ENCODE measurements around the gene MAST4. TPM values are rescaled to one million over a fixed set of nuclear protein-coding genes. Genes with fewer than 3 reads are reported as not detected.
A peak's percentile ranks its signal among the peaks of the same experiment; 100 is the strongest.

The MAST4 gene
- total and polyA plus RNA-seq, 5 donors, result 18.9 to 71.5 (median 52.4) TPM

GRCh38 chr5:67133217-67133616 is 537.0 kb downstream of the MAST4 start:
- H3K4me3 ChIP-seq (ENCODE audit: low read length), result no peak overlapping the region
- WGBS, result 48% methylated on average over 2 of the region's 2 CpGs
- no peak for ATAC-seq
- H3K27me3 ChIP-seq (ENCODE audit: control insufficient read depth, insufficient read depth), result no peaks in the 10 kb centered on the region
- H3K4me1 ChIP-seq (ENCODE audit: control insufficient read depth, insufficient read depth, low read length), result no peaks in the 10 kb centered on the region
- intact Hi-C loops (cut with DNase I), result no loop called here
- no peak overlapping the region for H3K27ac ChIP-seq (ENCODE audit: low read length)
- no peaks in the 10 kb centered on the region for H3K9me3 ChIP-seq (ENCODE audit: control insufficient read depth, low read length)
- DNase-seq, result no peak

- Histone ChIP-seq H3K27ac (ENCODE audit: low read length) (no peak overlapping the region), H3K4me1 (ENCODE audit: control insufficient read depth, insufficient read depth, low read length) (no peaks in the 10 kb centered on the region), H3K27me3 (ENCODE audit: control insufficient read depth, insufficient read depth) (no peaks in the 10 kb centered on the region), H3K4me3 (ENCODE audit: low read length) (no peak overlapping the region), H3K9me3 (ENCODE audit: control insufficient read depth, low read length) (no peaks in the 10 kb centered on the region)
- intact Hi-C loops (cut with DNase I), result no loop called here
- DNase-seq (no peak), ATAC-seq (no peak)
- WGBS, result 94% methylated on average over 3 of the region's 3 CpGs
Measured at GRCh38 chr5:67133776-67134175, 537.6 kb downstream of the MAST4 start.

- ATAC-seq, result no peak
- H3K4me1 ChIP-seq (ENCODE audit: control insufficient read depth, insufficient read depth, low read length), result no peaks in the 10 kb centered on the region
- no peak overlapping the region for H3K27ac ChIP-seq (ENCODE audit: low read length)
- H3K4me3 ChIP-seq (ENCODE audit: low read length), result no peak overlapping the region
- 78% methylated on average over 6 of the region's 6 CpGs for WGBS
- intact Hi-C loops (cut with DNase I), result no loop called here
- H3K27me3 ChIP-seq (ENCODE audit: control insufficient read depth, insufficient read depth), result no peaks in the 10 kb centered on the region
- DNase-seq, result no peak
- no peaks in the 10 kb centered on the region for H3K9me3 ChIP-seq (ENCODE audit: control insufficient read depth, low read length)
Measured at GRCh38 chr5:67135381-67135984, 539.3 kb downstream of the MAST4 start.

GRCh38 chr5:67139030-67139429 is 542.8 kb downstream of the MAST4 start:
- Histone ChIP-seq H3K4me3 (ENCODE audit: low read length) (no peak overlapping the region), H3K27ac (ENCODE audit: low read length) (no peak overlapping the region), H3K9me3 (ENCODE audit: control insufficient read depth, low read length) (no peaks in the 10 kb centered on the region), H3K4me1 (ENCODE audit: control insufficient read depth, insufficient read depth, low read length) (no peaks in the 10 kb centered on the region), H3K27me3 (ENCODE audit: control insufficient read depth, insufficient read depth) (no peaks in the 10 kb centered on the region)
- ATAC-seq (no peak), DNase-seq (no peak)
- 89% methylated on average over 5 of the region's 5 CpGs for WGBS
- intact Hi-C loops (cut with DNase I), result no loop called here

GRCh38 chr5:67140413-67140812 is 544.2 kb downstream of the MAST4 start:
- ATAC-seq (no peak), DNase-seq (no peak)
- Histone ChIP-seq H3K27ac (ENCODE audit: low read length) (no peak overlapping the region), H3K4me1 (ENCODE audit: control insufficient read depth, insufficient read depth, low read length) (no peaks in the 10 kb centered on the region), H3K9me3 (ENCODE audit: control insufficient read depth, low read length) (no peaks in the 10 kb centered on the region), H3K4me3 (ENCODE audit: low read length) (no peak overlapping the region), H3K27me3 (ENCODE audit: control insufficient read depth, insufficient read depth) (no peaks in the 10 kb centered on the region)
- intact Hi-C loops (cut with DNase I), result no loop called here
- 92% methylated on average over 4 of the region's 4 CpGs for WGBS

GRCh38 chr5:67141644-67142043 is 545.5 kb downstream of the MAST4 start:
- intact Hi-C loops (cut with DNase I), result no loop called here
- DNase-seq (no peak), ATAC-seq (no peak)

GRCh38 chr5:67142816-67143215 is 546.6 kb downstream of the MAST4 start:
- peak in 1 of 3 donors; percentile 29 for DNase-seq
- H3K4me1 ChIP-seq (ENCODE audit: control insufficient read depth, insufficient read depth, low read length), result no peaks in the 10 kb centered on the region
- WGBS, result 80% methylated on average over 8 of the region's 8 CpGs
- peak in 1 of 2 donors; percentile 16 for ATAC-seq
- intact Hi-C loops (cut with DNase I), result no loop called here
- no peak overlapping the region for H3K4me3 ChIP-seq (ENCODE audit: low read length)
- H3K27ac ChIP-seq (ENCODE audit: low read length), result no peak overlapping the region
- no peaks in the 10 kb centered on the region for H3K9me3 ChIP-seq (ENCODE audit: control insufficient read depth, low read length)
- H3K27me3 ChIP-seq (ENCODE audit: control insufficient read depth, insufficient read depth), result no peaks in the 10 kb centered on the region

More at GRCh38 chr5:67141644-67142043, 545.5 kb downstream of the MAST4 start:
- Histone ChIP-seq H3K9me3 (ENCODE audit: control insufficient read depth, low read length) (no peaks in the 10 kb centered on the region), H3K4me3 (ENCODE audit: low read length) (no peak overlapping the region), H3K4me1 (ENCODE audit: control insufficient read depth, insufficient read depth, low read length) (no peaks in the 10 kb centered on the region), H3K27me3 (ENCODE audit: control insufficient read depth, insufficient read depth) (no peaks in the 10 kb centered on the region), H3K27ac (ENCODE audit: low read length) (no peak overlapping the region)

GRCh38 chr5:67143549-67143948 is 547.4 kb downstream of the MAST4 start:
- Histone ChIP-seq H3K27ac (ENCODE audit: low read length) (no peak overlapping the region), H3K27me3 (ENCODE audit: control insufficient read depth, insufficient read depth) (no peaks in the 10 kb centered on the region), H3K4me3 (ENCODE audit: low read length) (no peak overlapping the region), H3K9me3 (ENCODE audit: control insufficient read depth, low read length) (no peaks in the 10 kb centered on the region), H3K4me1 (ENCODE audit: control insufficient read depth, insufficient read depth, low read length) (no peaks in the 10 kb centered on the region)
- ATAC-seq (no peak), DNase-seq (no peak)
- 95% methylated on average over 2 of the region's 2 CpGs for WGBS
- intact Hi-C loops (cut with DNase I), result no loop called here

- no peak overlapping the region for H3K4me3 ChIP-seq (ENCODE audit: low read length)
- DNase-seq, result no peak
- H3K27me3 ChIP-seq (ENCODE audit: control insufficient read depth, insufficient read depth), result no peaks in the 10 kb centered on the region
- H3K4me1 ChIP-seq (ENCODE audit: control insufficient read depth, insufficient read depth, low read length), result no peaks in the 10 kb centered on the region
- WGBS, result 92% methylated on average over 2 of the region's 2 CpGs
- no peak overlapping the region for H3K27ac ChIP-seq (ENCODE audit: low read length)
- intact Hi-C loops (cut with DNase I), result no loop called here
- no peak for ATAC-seq
- H3K9me3 ChIP-seq (ENCODE audit: control insufficient read depth, low read length), result no peaks in the 10 kb centered on the region
Measured at GRCh38 chr5:67144183-67144639, 548.0 kb downstream of the MAST4 start.

- intact Hi-C loops (cut with DNase I), result loop anchor here in 1 of 4 donors (5.0 kb wide), 1 partner anchor 144 kb away; no protein-coding TSS in a partner anchor
- DNase-seq, result no peak
- no peaks in the 10 kb centered on the region for H3K4me1 ChIP-seq (ENCODE audit: control insufficient read depth, insufficient read depth, low read length)
- no peaks in the 10 kb centered on the region for H3K27me3 ChIP-seq (ENCODE audit: control insufficient read depth, insufficient read depth)
- ATAC-seq, result no peak
- no peak overlapping the region for H3K4me3 ChIP-seq (ENCODE audit: low read length)
- H3K27ac ChIP-seq (ENCODE audit: low read length), result no peak overlapping the region
- H3K9me3 ChIP-seq (ENCODE audit: control insufficient read depth, low read length), result no peaks in the 10 kb centered on the region
- 90% methylated on average over 1 of the region's 1 CpG for WGBS
Measured at GRCh38 chr5:67146574-67146973, 550.4 kb downstream of the MAST4 start.

- Histone ChIP-seq H3K27ac (ENCODE audit: low read length) (no peak overlapping the region), H3K4me1 (ENCODE audit: control insufficient read depth, insufficient read depth, low read length) (no peaks in the 10 kb centered on the region), H3K27me3 (ENCODE audit: control insufficient read depth, insufficient read depth) (no peaks in the 10 kb centered on the region), H3K4me3 (ENCODE audit: low read length) (no peak overlapping the region), H3K9me3 (ENCODE audit: control insufficient read depth, low read length) (no peaks in the 10 kb centered on the region)
- ATAC-seq (no peak), DNase-seq (no peak)
- intact Hi-C loops (cut with DNase I), result loop anchor here in 1 of 4 donors (5.0 kb wide), 1 partner anchor 145 kb away; no protein-coding TSS in a partner anchor
- WGBS, result 89% methylated on average over 4 of the region's 4 CpGs
Measured at GRCh38 chr5:67146981-67147380, 550.8 kb downstream of the MAST4 start.

GRCh38 chr5:67147760-67148159 is 551.6 kb downstream of the MAST4 start:
- Histone ChIP-seq H3K4me1 (ENCODE audit: control insufficient read depth, insufficient read depth, low read length) (no peaks in the 10 kb centered on the region), H3K9me3 (ENCODE audit: control insufficient read depth, low read length) (no peaks in the 10 kb centered on the region), H3K27ac (ENCODE audit: low read length) (no peak overlapping the region), H3K4me3 (ENCODE audit: low read length) (no peak overlapping the region), H3K27me3 (ENCODE audit: control insufficient read depth, insufficient read depth) (no peaks in the 10 kb centered on the region)
- 94% methylated on average over 3 of the region's 3 CpGs for WGBS
- ATAC-seq (no peak), DNase-seq (no peak)
- intact Hi-C loops (cut with DNase I), result loop anchor here in 1 of 4 donors (5.0 kb wide), 1 partner anchor 145 kb away; no protein-coding TSS in a partner anchor

Data from right cardiac atrium (tissue), 5 donors.